HG03135 (cell line): ENCODE results near the gene RSPH9.

Source experiments
- ATAC-seq: cut with Tn5 transposase; IDR thresholded peaks from one replicate; pipeline ENCODE4 v1.9.1; 2021; ENCODE audit warnings: mild to moderate bottlenecking, moderate library complexity; ENCODE audit not compliant: unreplicated experiment

Gene RSPH9

GRCh38 chr6:43667245-43668150 is 22.7 kb downstream of the RSPH9 start:
- no peak for ATAC-seq

GRCh38 chr6:43668151-43669028 is 23.6 kb downstream of the RSPH9 start:
- no peak for ATAC-seq

GRCh38 chr6:43669050-43669921 is 24.4 kb downstream of the RSPH9 start:
- ATAC-seq, result no peak

GRCh38 chr6:43669922-43670622 is 25.2 kb downstream of the RSPH9 start:
- ATAC-seq, result no peak

- no peak for ATAC-seq
These were observed 25.8 kb downstream of the RSPH9 start for GRCh38 chr6:43670623-43670986.

GRCh38 chr6:43671011-43671800 is 26.4 kb downstream of the RSPH9 start:
- no peak for ATAC-seq

GRCh38 chr6:43671801-43672690 is 27.2 kb downstream of the RSPH9 start:
- ATAC-seq, result no peak

GRCh38 chr6:43673444-43674084 is 28.7 kb downstream of the RSPH9 start:
- no peak for ATAC-seq

- no peak for ATAC-seq
These were observed 29.5 kb downstream of the RSPH9 start for GRCh38 chr6:43674291-43674690.

GRCh38 chr6:43674921-43675320 is 30.1 kb downstream of the RSPH9 start:
- ATAC-seq, result no peak

- ATAC-seq, result no peak
These were observed 32.2 kb downstream of the RSPH9 start for GRCh38 chr6:43676962-43677606.

GRCh38 chr6:43677759-43678158 is 32.9 kb downstream of the RSPH9 start:
- no peak for ATAC-seq

GRCh38 chr6:43678341-43678740 is 33.5 kb downstream of the RSPH9 start:
- no peak for ATAC-seq

- no peak for ATAC-seq
These were observed 34.2 kb downstream of the RSPH9 start for GRCh38 chr6:43679057-43679456.

GRCh38 chr6:43680308-43681200 is 35.7 kb downstream of the RSPH9 start:
- no peak for ATAC-seq

GRCh38 chr6:43681303-43681702 is 36.5 kb downstream of the RSPH9 start:
- no peak for ATAC-seq
